Fibroblast of lung (primary cell): ENCODE measurements around the gene CPTP. TPM values are rescaled to one million over a fixed set of nuclear protein-coding genes. Genes with fewer than 3 reads are reported as not detected.

ENCODE experiments used
- DNase-seq, 2 donors: peaks; one replicate each; pipeline versions ENCODE4 v3.0.0 to v3.0.0-alpha.2; 2010; ENCODE audit warnings: low read depth in 2 of 2
- H2AFZ ChIP-seq: 2 replicates; pipeline ENCODE4 v1.5.1; 2012; ENCODE audit warnings: low read length, control low read depth, inconsistent platforms
- H3K27ac ChIP-seq: 2 replicates; pipeline ENCODE4 v1.5.1; 2011; ENCODE audit warnings: low read length, control low read depth; ENCODE audit not compliant: insufficient read depth
- H3K27me3 ChIP-seq: 2 replicates; pipeline ENCODE4 v1.5.1; 2011; ENCODE audit warnings: mild to moderate bottlenecking, low read length; ENCODE audit not compliant: control insufficient read depth, insufficient read depth
- H3K36me3 ChIP-seq: 2 replicates; pipeline ENCODE4 v1.5.1; 2011; ENCODE audit warnings: low read length; ENCODE audit not compliant: control insufficient read depth, insufficient read depth
- H3K4me1 ChIP-seq: 2 replicates; pipeline ENCODE4 v1.5.1; 2011; ENCODE audit warnings: low read length; ENCODE audit not compliant: control insufficient read depth, insufficient read depth; ENCODE audit errors: extremely low read depth
- H3K4me2 ChIP-seq: 2 replicates; pipeline ENCODE4 v1.5.1; 2011; ENCODE audit warnings: low read length, control low read depth; ENCODE audit not compliant: insufficient read depth; ENCODE audit errors: extremely low read depth
- H3K4me3 ChIP-seq, 4 experiments: fragments of 200-600 bp in 1 of 4; sonication (generic) in 1 of 4; replicated peaks in 1 of 4; 2 replicates each; pipeline ENCODE4 v1.5.1; 2011 to 2016; ENCODE audit warnings: low read length in 4 of 4, low read depth in 3 of 4, mild to moderate bottlenecking in 3 of 4, control low read depth in 2 of 4, inconsistent platforms in 1 of 4, mixed read lengths in 1 of 4; ENCODE audit not compliant: insufficient read depth in 1 of 4; ENCODE audit errors: control extremely low read depth in 1 of 4
- H3K79me2 ChIP-seq: 2 replicates; pipeline ENCODE4 v1.5.1; 2012; ENCODE audit warnings: mild to moderate bottlenecking, low read length, inconsistent platforms; ENCODE audit not compliant: control insufficient read depth, insufficient read depth
- H3K9ac ChIP-seq: 2 replicates; pipeline ENCODE4 v1.5.1; 2011; ENCODE audit warnings: mild to moderate bottlenecking, low read length, control low read depth; ENCODE audit not compliant: insufficient read depth
- H3K9me3 ChIP-seq: 2 replicates; pipeline ENCODE4 v1.5.1; 2012; ENCODE audit warnings: low read depth, low read length; ENCODE audit not compliant: control insufficient read depth, insufficient read depth
- H4K20me1 ChIP-seq: 2 replicates; pipeline ENCODE4 v1.5.1; 2011; ENCODE audit warnings: low read length; ENCODE audit not compliant: control insufficient read depth, insufficient read depth; ENCODE audit errors: extremely low read depth
- EZH2 ChIP-seq: IDR thresholded peaks from 2 replicates; pipeline ENCODE4 v1.5.1; 2012; ENCODE audit warnings: low read length, control low read depth, mild to moderate bottlenecking; ENCODE audit errors: missing control alignments
- polyA plus RNA-seq, 2 donors: library from polyadenylated mRNA; depleted of rRNA in 1 of 2; stranded (reverse) in 1 of 2; unstranded in 1 of 2; fragments of >200 nt; gene quantifications; 2 replicates each; pipeline ENCODE4 v1.2.1, GENCODE V29; 2011 to 2012; ENCODE audit warnings: missing spikeins in 1 of 2
- total RNA-seq: library from RNA; depleted of rRNA; stranded (reverse); fragments of >200 nt; gene quantifications from 2 replicates; pipeline ENCODE4 v1.2.1, GENCODE V29; 2014
- TF ChIP-seq, protein P1 (sequence below), 2 donors: IDR thresholded peaks in 1 of 2; conservative IDR thresholded peaks in 1 of 2; 1 replicate in 1 of 2; 2 replicates in 1 of 2; pipeline ENCODE4 v1.5.1; 2011 to 2012; ENCODE audit warnings: low read length in 2 of 2, control low read depth in 1 of 2, inconsistent platforms in 1 of 2, low read depth in 1 of 2, mild to moderate bottlenecking in 1 of 2

Gene CPTP
- total and polyA plus RNA-seq, 2 donors (not counting 1 experiment from before 2014, with no cell fraction given): 6.0 to 10.1 TPM

DNA sequence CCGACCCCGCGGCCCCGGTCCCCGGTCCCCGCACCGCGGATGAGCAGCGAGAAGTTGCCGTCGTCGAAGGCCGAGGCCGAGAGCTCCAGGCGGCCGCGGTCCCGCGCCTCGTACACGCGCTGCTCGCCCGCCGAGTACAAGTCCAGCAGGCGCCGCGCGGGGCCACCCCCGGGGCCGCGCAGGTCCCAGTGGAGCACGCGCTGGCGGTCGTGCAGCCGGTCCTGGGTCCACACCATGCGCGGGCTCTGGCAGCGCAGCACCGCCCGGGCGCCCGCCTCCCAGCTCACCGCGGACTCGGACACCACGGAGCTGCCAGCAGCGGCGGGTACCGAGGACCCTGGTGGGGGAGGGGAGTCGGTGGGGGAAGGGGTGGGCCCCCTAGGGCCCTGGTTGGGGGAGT, 30.8 kb downstream of the CPTP start:
- peaks cover 62% of the 10 kb centered on the region for H3K79me2 ChIP-seq
- H3K4me2 ChIP-seq: no peak overlapping the region
- no peak overlapping the region for H3K27ac ChIP-seq
- no peak overlapping the region for H3K9ac ChIP-seq
- H3K36me3 ChIP-seq: peaks cover 25% of the 10 kb centered on the region
- peaks cover 34% of the 10 kb centered on the region for H3K4me1 ChIP-seq
- H3K27me3 ChIP-seq: no peaks in the 10 kb centered on the region
- no peak overlapping the region for H2AFZ ChIP-seq
- TF ChIP-seq EZH2: no peak
- peak overlapping the region in 2 of 4 experiments; percentile 12 to 98 for H3K4me3 ChIP-seq
- peak; percentile 40 to 43 for DNase-seq
- H4K20me1 ChIP-seq: no peaks in the 10 kb centered on the region
- H3K9me3 ChIP-seq: no peaks in the 10 kb centered on the region

DNA sequence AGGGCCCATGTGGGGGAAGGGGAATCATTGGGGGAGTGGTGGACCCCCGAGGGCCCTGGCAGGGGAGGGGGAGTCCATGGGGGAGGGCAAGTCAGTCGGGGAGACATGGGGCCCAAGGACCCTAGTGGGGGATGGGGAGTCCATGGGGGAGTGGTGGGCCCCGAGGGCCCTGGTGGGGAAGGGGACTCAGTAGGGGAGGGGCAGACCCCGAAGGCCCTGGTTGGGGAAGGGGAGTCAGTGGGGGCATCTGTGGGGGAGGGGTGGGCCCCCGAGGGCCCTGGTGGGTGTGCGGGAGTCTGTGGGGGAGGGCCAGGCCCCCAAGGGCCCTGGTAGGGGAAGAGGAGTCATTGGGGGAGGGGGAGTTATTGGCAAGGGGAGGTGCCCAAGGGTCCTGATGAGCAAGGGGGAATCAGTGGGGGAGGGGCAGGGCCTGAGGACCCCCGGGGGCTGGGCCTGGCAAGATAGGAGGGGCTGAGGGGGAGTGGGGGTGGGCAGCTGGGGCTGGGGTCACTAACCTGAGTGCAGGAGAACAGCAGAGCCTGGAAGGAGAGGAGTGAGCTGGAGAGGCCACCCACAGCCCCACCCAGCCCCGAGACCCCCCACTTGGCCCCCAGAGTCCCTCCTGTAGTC, 31.7 kb downstream of the CPTP start:
- H3K27ac ChIP-seq: peak overlapping the region; percentile 96
- peak overlapping the region; percentile 92 for H3K9ac ChIP-seq
- no peaks in the 10 kb centered on the region for H3K27me3 ChIP-seq
- peaks cover 40% of the 10 kb centered on the region for H3K4me1 ChIP-seq
- no peak overlapping the region for H2AFZ ChIP-seq
- H3K79me2 ChIP-seq: peaks cover 62% of the 10 kb centered on the region
- H3K4me2 ChIP-seq: peak overlapping the region; percentile 44
- DNase-seq: no peak
- H3K36me3 ChIP-seq: peaks cover 25% of the 10 kb centered on the region
- TF ChIP-seq, protein P1, sequence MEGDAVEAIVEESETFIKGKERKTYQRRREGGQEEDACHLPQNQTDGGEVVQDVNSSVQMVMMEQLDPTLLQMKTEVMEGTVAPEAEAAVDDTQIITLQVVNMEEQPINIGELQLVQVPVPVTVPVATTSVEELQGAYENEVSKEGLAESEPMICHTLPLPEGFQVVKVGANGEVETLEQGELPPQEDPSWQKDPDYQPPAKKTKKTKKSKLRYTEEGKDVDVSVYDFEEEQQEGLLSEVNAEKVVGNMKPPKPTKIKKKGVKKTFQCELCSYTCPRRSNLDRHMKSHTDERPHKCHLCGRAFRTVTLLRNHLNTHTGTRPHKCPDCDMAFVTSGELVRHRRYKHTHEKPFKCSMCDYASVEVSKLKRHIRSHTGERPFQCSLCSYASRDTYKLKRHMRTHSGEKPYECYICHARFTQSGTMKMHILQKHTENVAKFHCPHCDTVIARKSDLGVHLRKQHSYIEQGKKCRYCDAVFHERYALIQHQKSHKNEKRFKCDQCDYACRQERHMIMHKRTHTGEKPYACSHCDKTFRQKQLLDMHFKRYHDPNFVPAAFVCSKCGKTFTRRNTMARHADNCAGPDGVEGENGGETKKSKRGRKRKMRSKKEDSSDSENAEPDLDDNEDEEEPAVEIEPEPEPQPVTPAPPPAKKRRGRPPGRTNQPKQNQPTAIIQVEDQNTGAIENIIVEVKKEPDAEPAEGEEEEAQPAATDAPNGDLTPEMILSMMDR (conservative IDR thresholded peaks at IDR 0.05 in 1 of 2, IDR thresholded peaks at IDR 0.05 in 1 of 2; ENCODE audit: low read depth in 1 of 2, low read length in 2 of 2): no peak
- no peak for TF ChIP-seq EZH2
- no peaks in the 10 kb centered on the region for H3K9me3 ChIP-seq
- H4K20me1 ChIP-seq: no peaks in the 10 kb centered on the region
- peak overlapping the region; percentile 91 to 98 (median 97) for H3K4me3 ChIP-seq

DNA sequence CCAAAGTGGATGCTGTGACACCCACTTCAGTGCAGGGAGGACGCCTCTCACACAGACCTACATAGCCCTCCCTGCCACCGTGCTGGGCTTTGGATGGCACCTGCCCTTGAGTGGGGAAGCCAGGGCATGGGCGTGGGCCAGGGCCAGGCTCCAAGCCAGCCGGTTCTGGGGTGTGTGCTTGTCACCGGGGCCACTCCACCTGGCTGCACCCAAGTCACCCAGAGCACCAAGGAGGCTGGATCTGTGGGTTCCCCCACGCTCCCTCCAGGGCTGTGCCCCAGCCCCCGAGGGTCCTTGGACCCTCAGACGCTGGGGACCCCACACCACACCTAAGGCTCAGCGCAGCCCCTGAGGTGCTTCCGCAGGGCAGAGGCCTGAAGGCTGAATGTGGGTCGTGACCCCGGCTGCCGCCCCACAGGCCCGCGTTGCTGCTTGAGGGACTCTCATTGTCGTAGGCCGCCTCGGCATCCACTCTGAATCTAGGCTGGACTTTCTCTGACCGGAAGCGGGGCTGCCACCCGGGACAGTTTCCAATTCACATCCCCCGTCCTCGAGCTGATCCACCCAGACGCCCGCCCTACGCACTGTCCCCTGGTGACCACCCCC, 32.3 kb downstream of the CPTP start:
- peaks cover 25% of the 10 kb centered on the region for H3K36me3 ChIP-seq
- peak overlapping the region; percentile 91 to 98 (median 97) for H3K4me3 ChIP-seq
- H2AFZ ChIP-seq: no peak overlapping the region
- no peaks in the 10 kb centered on the region for H4K20me1 ChIP-seq
- TF ChIP-seq EZH2: no peak
- TF ChIP-seq, protein P1 (conservative IDR thresholded peaks at IDR 0.05 in 1 of 2, IDR thresholded peaks at IDR 0.05 in 1 of 2; ENCODE audit: low read depth in 1 of 2, low read length in 2 of 2): no peak
- DNase-seq: no peak
- peaks cover 43% of the 10 kb centered on the region for H3K4me1 ChIP-seq
- no peaks in the 10 kb centered on the region for H3K27me3 ChIP-seq
- peak overlapping the region; percentile 87 for H3K4me2 ChIP-seq
- no peaks in the 10 kb centered on the region for H3K9me3 ChIP-seq
- peak overlapping the region; percentile 92 for H3K9ac ChIP-seq
- H3K27ac ChIP-seq: peak overlapping the region; percentile 96
- H3K79me2 ChIP-seq: peaks cover 60% of the 10 kb centered on the region
